Right lung (tissue), 5 donors: Measurements from ENCODE around the gene AGBL5. TPM values are rescaled to one million over a fixed set of nuclear protein-coding genes. Genes with fewer than 3 reads are reported as not detected.
"Not testable (repeated sequence)": the region's sequence is repeated elsewhere in the genome, so short reads cannot be mapped to it uniquely, and the experiment has no call there.

Experiments used
- DNase-seq, 2 donors: peaks; one replicate each; pipeline ENCODE4 v3.0.0-alpha.2; 2013
- polyA plus RNA-seq, 5 donors: library from polyadenylated mRNA; unstranded; fragments of 120-200 nt; gene quantifications; one replicate each; pipeline versions ENCODE4 v1.2.1 to v1.2.3, GENCODE V29; 2013; ENCODE audit warnings: inconsistent platforms in 1 of 5, low replicate concordance in 1 of 5; ENCODE audit not compliant: insufficient read length in 5 of 5, insufficient read depth in 1 of 5

AGBL5 gene
- polyA plus RNA-seq, 5 donors, result 45.6 to 55.3 (median 53.8) TPM

- not testable (repeated sequence) for DNase-seq
Observed at GRCh38 chr2:27111392-27112078, 60.1 kb downstream of the AGBL5 start.

GRCh38 chr2:27115519-27115918 lies 64.1 kb downstream of the AGBL5 start:
- no peak for DNase-seq

DNA sequence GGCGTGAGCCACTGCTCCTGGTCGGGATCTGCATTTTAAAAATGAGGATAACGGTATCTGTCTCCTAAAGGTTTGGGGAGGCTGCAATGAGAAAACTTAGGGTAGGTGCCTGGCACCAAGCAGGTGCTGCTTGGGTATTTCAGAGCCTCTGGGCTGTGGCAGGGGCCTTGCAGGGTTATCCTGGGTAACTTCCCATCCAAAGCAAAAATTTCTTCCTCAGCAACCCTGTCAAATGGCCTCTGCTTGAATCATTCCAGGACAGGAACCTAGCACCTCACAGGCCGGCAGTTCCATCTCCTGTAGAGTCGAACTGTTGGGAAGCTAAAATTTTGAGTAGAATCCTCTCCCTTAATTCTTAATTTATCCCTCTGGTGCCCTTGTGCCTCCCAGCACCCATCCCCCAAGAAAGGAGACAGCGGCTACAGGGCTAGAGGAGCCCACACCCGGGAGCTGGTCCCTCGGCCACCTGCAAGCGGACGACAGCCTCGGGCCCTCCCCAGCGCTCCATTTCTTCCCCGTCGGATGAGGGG lies 66.6 kb downstream of the AGBL5 start:
- no peak for DNase-seq

- no peak for DNase-seq
Observed at GRCh38 chr2:27118525-27119329, 67.3 kb downstream of the AGBL5 start, which contains the start of gene CGREF1. Gene CGREF1, minus strand, starts transcription at chr2:27119128. Its CDS starts 14,762 bp downstream, at chr2:27104366.

GRCh38 chr2:27119330-27119670 lies 67.8 kb downstream of the AGBL5 start:
- not testable (repeated sequence) for DNase-seq

Other genes with a start within 250 kb of the AGBL5 start
- under 1 TPM; 0.17 to 0.95 (median 0.27) TPM for gene DPYSL5, start 203.5 kb upstream of the AGBL5 start, polyA plus RNA-seq
- 10 to 100 TPM in 2 of 5 donors, 1 to 10 TPM in 3; 6.2 to 13.6 (median 9.2) TPM for gene MAPRE3, start 81.0 kb upstream of the AGBL5 start, polyA plus RNA-seq
- gene TMEM214, start 18.7 kb upstream of the AGBL5 start, polyA plus RNA-seq, result 10 to 100 TPM; 56.8 to 89.2 (median 75.8) TPM
- gene OST4, start 20.0 kb downstream of the AGBL5 start, polyA plus RNA-seq, result 100 to 1,000 TPM; 250 to 316 (median 260) TPM
- 100 to 1,000 TPM; 120 to 341 (median 140) TPM for gene EMILIN1, start 26.9 kb downstream of the AGBL5 start, polyA plus RNA-seq
- 1 to 10 TPM; 4.2 to 6.7 (median 4.9) TPM for gene KHK, start 35.1 kb downstream of the AGBL5 start, polyA plus RNA-seq
- under 1 TPM; 0.28 to 0.55 (median 0.41) TPM for gene CGREF1, start 67.5 kb downstream of the AGBL5 start, polyA plus RNA-seq
- gene ABHD1, start 72.1 kb downstream of the AGBL5 start, polyA plus RNA-seq, result 1 to 10 TPM in 3 of 5 donors, under 1 TPM in 2; 0.61 to 2.2 (median 1.0) TPM
- gene PREB, start 83.0 kb downstream of the AGBL5 start, polyA plus RNA-seq, result 10 to 100 TPM; 32.5 to 43.8 (median 40.0) TPM
- gene PRR30, start 87.7 kb downstream of the AGBL5 start, polyA plus RNA-seq, result not detected
- gene TCF23, start 97.3 kb downstream of the AGBL5 start, polyA plus RNA-seq, result under 1 TPM; 0.06 to 0.15 (median 0.12) TPM
- gene ATRAID, start 160.4 kb downstream of the AGBL5 start, polyA plus RNA-seq, result 100 to 1,000 TPM; 125 to 154 (median 136) TPM
- 10 to 100 TPM; 24.7 to 38.8 (median 28.7) TPM for gene SLC5A6, start 160.6 kb downstream of the AGBL5 start, polyA plus RNA-seq
- 10 to 100 TPM; 31.5 to 53.7 (median 35.7) TPM for gene CAD, start 165.7 kb downstream of the AGBL5 start, polyA plus RNA-seq
- under 1 TPM; 0.24 to 0.61 (median 0.51) TPM for gene SLC30A3, start 211.4 kb downstream of the AGBL5 start, polyA plus RNA-seq
- under 1 TPM in 4 of 5 donors, not detected in 1; 0.14 to 0.53 (median 0.30) TPM for gene DNAJC5G, start 223.8 kb downstream of the AGBL5 start, polyA plus RNA-seq
- gene TRIM54, start 230.8 kb downstream of the AGBL5 start, polyA plus RNA-seq, result 1 to 10 TPM in 1 of 5 donors, under 1 TPM in 1, not detected in 3; 0.13 to 4.3 TPM